ENCODE data around the gene MAPK11.
A peak's percentile ranks its signal among the peaks of the same experiment; 100 is the strongest.

The MAPK11 gene

DNA sequence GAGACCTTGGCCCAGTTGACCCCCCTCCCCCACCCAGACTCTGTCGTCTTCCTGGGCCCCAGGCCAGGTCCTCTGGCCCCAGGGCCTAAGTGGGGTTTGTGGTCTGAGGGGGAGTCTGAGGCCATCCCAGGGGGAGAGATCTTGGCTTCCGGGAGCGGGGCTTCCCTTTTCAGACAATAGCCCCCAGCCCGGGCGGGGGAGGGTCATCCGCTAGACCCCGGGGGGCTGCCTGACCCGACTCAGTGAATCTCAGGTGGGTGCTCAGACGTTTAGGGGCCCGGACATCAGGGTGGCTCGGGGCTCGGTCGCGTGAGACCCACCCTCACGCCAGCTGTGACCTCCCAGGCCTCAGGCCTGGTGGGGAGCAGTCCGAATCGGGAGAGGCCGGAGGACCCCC is 609 bp downstream of the MAPK11 start:
- DNase-seq, result no peak
- no peaks in the 10 kb centered on the region for H3K9me3 ChIP-seq
- H3K36me3 ChIP-seq, result peaks cover 3% of the 10 kb centered on the region; the same call in 1 of the 2 replicates
- peaks cover 5% of the 10 kb centered on the region for H3K27me3 ChIP-seq
- H3K4me3 ChIP-seq (ENCODE audit: low read depth, low read length), result peak overlapping the region; percentile 37
- TF ChIP-seq, protein P1, sequence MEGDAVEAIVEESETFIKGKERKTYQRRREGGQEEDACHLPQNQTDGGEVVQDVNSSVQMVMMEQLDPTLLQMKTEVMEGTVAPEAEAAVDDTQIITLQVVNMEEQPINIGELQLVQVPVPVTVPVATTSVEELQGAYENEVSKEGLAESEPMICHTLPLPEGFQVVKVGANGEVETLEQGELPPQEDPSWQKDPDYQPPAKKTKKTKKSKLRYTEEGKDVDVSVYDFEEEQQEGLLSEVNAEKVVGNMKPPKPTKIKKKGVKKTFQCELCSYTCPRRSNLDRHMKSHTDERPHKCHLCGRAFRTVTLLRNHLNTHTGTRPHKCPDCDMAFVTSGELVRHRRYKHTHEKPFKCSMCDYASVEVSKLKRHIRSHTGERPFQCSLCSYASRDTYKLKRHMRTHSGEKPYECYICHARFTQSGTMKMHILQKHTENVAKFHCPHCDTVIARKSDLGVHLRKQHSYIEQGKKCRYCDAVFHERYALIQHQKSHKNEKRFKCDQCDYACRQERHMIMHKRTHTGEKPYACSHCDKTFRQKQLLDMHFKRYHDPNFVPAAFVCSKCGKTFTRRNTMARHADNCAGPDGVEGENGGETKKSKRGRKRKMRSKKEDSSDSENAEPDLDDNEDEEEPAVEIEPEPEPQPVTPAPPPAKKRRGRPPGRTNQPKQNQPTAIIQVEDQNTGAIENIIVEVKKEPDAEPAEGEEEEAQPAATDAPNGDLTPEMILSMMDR (IDR thresholded peaks at IDR 0.05; ENCODE audit: low read depth, low read length), result no peak
- peaks cover 14% of the 10 kb centered on the region for H3K4me1 ChIP-seq

DNA sequence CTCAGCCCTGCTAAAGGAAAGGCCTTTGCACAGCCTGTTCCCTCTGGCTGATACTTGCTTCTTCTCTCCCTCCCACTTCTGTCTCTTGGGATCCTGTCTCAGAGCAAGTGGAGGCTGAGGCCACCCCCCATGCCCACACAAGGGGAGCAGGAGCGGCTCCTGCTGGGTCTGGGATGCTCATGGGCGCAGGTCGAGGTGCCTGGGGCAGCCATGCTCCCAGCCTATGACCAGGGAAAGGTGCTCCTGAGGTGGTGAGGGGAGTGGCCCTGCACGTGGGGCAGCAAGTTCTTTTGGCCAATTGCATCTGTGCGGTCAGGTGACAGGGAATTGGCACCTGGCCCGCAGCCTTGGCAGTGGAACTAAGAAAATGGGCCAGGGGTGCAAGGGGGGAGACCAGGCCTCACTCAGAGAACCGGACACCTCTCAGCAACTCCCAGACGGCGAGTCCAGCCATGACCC is 1.5 kb downstream of the MAPK11 start:
- DNase-seq, result no peak
- Histone ChIP-seq H3K9me3 (no peaks in the 10 kb centered on the region), H3K27me3 (peaks cover 5% of the 10 kb centered on the region), H3K4me1 (peaks cover 9% of the 10 kb centered on the region), H3K36me3 (no peaks in the 10 kb centered on the region), H3K4me3 (ENCODE audit: low read depth, low read length) (no peak overlapping the region)
- TF ChIP-seq, protein P1 (IDR thresholded peaks at IDR 0.05; ENCODE audit: low read depth, low read length), result no peak

DNA sequence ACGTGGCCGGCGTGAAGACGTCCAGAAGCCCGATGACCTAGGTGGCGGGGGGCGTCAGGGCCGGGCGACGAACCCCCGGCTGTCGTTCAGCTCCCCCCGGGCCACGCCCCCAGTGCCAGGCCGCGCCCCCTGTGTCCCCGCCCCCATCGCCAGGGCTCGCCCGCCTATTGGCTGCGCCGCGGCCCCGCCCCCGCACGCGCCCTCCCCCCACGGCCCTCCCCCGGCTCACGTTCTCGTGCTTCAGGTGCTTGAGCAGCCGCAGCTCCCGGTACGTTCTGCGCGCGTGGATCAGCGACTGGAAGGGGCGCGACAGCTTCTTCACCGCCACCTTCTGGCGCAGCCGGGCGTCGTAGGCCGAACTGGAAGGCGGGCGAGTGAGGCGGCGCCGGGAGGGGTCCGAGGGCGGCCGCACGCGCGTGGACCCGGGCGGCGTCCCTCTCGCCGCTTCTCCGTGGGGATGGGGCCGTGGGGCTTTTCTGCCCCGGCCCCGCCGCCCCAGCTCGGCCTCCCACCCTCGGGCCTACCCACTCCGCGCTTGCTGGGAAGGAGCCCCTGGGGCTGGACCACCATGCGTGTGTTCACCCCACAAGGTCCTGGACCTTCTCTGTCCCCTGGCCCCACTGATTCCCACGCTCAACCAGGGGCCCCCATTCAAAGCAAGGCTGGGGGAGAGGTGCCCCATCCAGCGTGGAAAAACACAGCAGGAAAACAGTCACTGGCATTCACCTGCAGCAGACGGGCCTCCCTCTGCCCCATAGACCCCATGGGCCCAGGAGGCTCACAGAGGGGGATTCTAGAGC is 2.4 kb downstream of the MAPK11 start:
- TF ChIP-seq, protein P1 (IDR thresholded peaks at IDR 0.05; ENCODE audit: low read depth, low read length), result no peak
- peaks cover 11% of the 10 kb centered on the region for H3K4me1 ChIP-seq
- no peak overlapping the region for H3K4me3 ChIP-seq (ENCODE audit: low read depth, low read length)
- H3K36me3 ChIP-seq, result no peaks in the 10 kb centered on the region
- DNase-seq, result no peak
- no peaks in the 10 kb centered on the region for H3K9me3 ChIP-seq
- H3K27me3 ChIP-seq, result peaks cover 5% of the 10 kb centered on the region

GRCh38 chr22:50266994-50267393 is 3.2 kb downstream of the MAPK11 start:
- H3K27me3 ChIP-seq, result peaks cover 5% of the 10 kb centered on the region
- H3K4me1 ChIP-seq, result peaks cover 14% of the 10 kb centered on the region
- H3K9me3 ChIP-seq, result no peaks in the 10 kb centered on the region
- no peaks in the 10 kb centered on the region for H3K36me3 ChIP-seq
- TF ChIP-seq, protein P1 (IDR thresholded peaks at IDR 0.05; ENCODE audit: low read depth, low read length), result no peak
- no peak for DNase-seq
- H3K4me3 ChIP-seq (ENCODE audit: low read depth, low read length), result no peak overlapping the region

- no peaks in the 10 kb centered on the region for H3K36me3 ChIP-seq
- no peak for DNase-seq
- H3K27me3 ChIP-seq, result no peaks in the 10 kb centered on the region
- peaks cover 13% of the 10 kb centered on the region for H3K4me1 ChIP-seq
- H3K4me3 ChIP-seq (ENCODE audit: low read depth, low read length), result no peak overlapping the region
- TF ChIP-seq, protein P1 (IDR thresholded peaks at IDR 0.05; ENCODE audit: low read depth, low read length), result no peak
- no peaks in the 10 kb centered on the region for H3K9me3 ChIP-seq
Measured at GRCh38 chr22:50264946-50265669, 5.1 kb downstream of the MAPK11 start.
